K562 (cell line): ENCODE measurements around the gene SLC2A9. TPM values are rescaled to one million over a fixed set of nuclear protein-coding genes. Genes with fewer than 3 reads are reported as not detected.

Experiments
- CLOCK ChIP-seq: fragments of 250-450 bp; sonication (Bioruptor Pico); IDR thresholded peaks from 2 replicates; pipeline ENCODE4 v1.4.0; 2020; ENCODE audit warnings: mild to moderate bottlenecking, moderate library complexity, borderline replicate concordance
- MXD1 ChIP-seq: fragments of 250-450 bp; sonication (Bioruptor Pico); IDR thresholded peaks from 2 replicates; pipeline ENCODE4 v1.8.0; 2021; ENCODE audit warnings: borderline replicate concordance, mild to moderate bottlenecking, moderate library complexity; ENCODE audit not compliant: poor library complexity, severe bottlenecking
- NR4A1 ChIP-seq, 2 experiments: fragments of 250-450 bp in 1 of 2; fragments of 450-650 bp in 1 of 2; sonication (Bioruptor Pico) in 1 of 2; IDR thresholded peaks; 2 replicates each; pipeline versions ENCODE4 v1.4.0 to v1.6.1; 2016 to 2020; ENCODE audit warnings: mild to moderate bottlenecking in 2 of 2, missing compliant biosample characterization in 1 of 2, missing genetic modification characterization in 1 of 2, moderate library complexity in 1 of 2
- PKNOX1 ChIP-seq: fragments of 450-650 bp; IDR thresholded peaks from 2 replicates; pipeline ENCODE4 v1.6.1; 2016
- RREB1 ChIP-seq: fragments of 250-450 bp; sonication (Bioruptor Pico); IDR thresholded peaks from 2 replicates; pipeline ENCODE4 v1.4.0; 2020
- ZNF407 ChIP-seq: fragments of 450-650 bp; IDR thresholded peaks from 2 replicates; pipeline ENCODE4 v1.6.1; 2016; ENCODE audit warnings: low read depth
- polyA plus RNA-seq, 8 experiments: library from polyadenylated mRNA; depleted of rRNA in 4 of 8; stranded (reverse) in 5 of 8; unstranded in 3 of 8; fragments of >200 nt; fragmentation: Nextera tagmentation in 2 of 8; fragmentation: Illumina TruSeq in 1 of 8; extraction: Ambion mirVana in 2 of 8; extraction: Trizol in 1 of 8; gene quantifications; 2 replicates each; pipeline versions ENCODE4 v1.2.1 to v1.2.3, GENCODE V29; 2011 to 2014; ENCODE audit warnings: inconsistent platforms in 1 of 8, missing spikeins in 1 of 8
- total RNA-seq, 7 experiments: library from RNA; depleted of rRNA in 6 of 7; stranded (reverse); fragments of >200 nt in 6 of 7; fragmentation: Illumina TruSeq in 2 of 7; extraction: Trizol in 2 of 7; gene quantifications; 2 replicates each; pipeline versions ENCODE4 v1.2.1 to v1.2.3, GENCODE V29; 2011 to 2021; ENCODE audit warnings: low replicate concordance in 1 of 7

SLC2A9 gene
- total and polyA plus RNA-seq, 9 of the 15 experiments (the other 6 are each of a cell fraction or from before 2014, with no cell fraction given) = 0.15 to 1.9 (median 0.76) TPM

GRCh38 chr4:9925750-9926439, 95.4 kb downstream of the SLC2A9 start (continued):
- TF ChIP-seq MXD1 (no peak), ZNF407 (no peak), RREB1 (peak; percentile 20; the same call in 1 of the 2 replicates), CLOCK (CRISPR knock-in tag) (no peak), NR4A1 (CRISPR knock-in tag; IDR thresholded peaks at IDR 0.05) (no peak), NR4A1 (tag; IDR thresholded peaks at IDR 0.05) (no peak), PKNOX1 (peak; percentile 25; the same call in 1 of the 2 replicates)
